Activated CD4-positive, alpha-beta T cell treated with anti-CD3 and anti-CD28 coated beads for 36 hours (primary cell): ENCODE results near the gene MAP1LC3B2. TPM values are rescaled to one million over a fixed set of nuclear protein-coding genes. Genes with fewer than 3 reads are reported as not detected.

Experiments used
- ATAC-seq: fragments of 200-7000 bp; cut with Tn5 transposase; one replicate; pipeline ENCODE4 v1.10.0; 2021; ENCODE audit warnings: mild to moderate bottlenecking, moderate library complexity
- CTCF ChIA-PET: fragments of 350-600 bp; sonication (Branson Sonifier 250); formaldehyde crosslinking; loops from one replicate; lab custom pipeline; 2021; ENCODE audit warnings: antibody characterized with exemption; lab: Charles Lee
- POLR2A ChIA-PET: fragments of 350-600 bp; sonication (Branson Sonifier 250); formaldehyde crosslinking; loops from one replicate; lab custom pipeline; 2021; ENCODE audit warnings: antibody characterized with exemption, inconsistent platforms; lab: Charles Lee
- DNase-seq: peaks from one replicate; pipeline ENCODE4 v3.0.0-alpha.2; 2020
- H3K27ac Mint-ChIP-seq: one replicate; pipeline ENCODE4 v1.8.0; 2021; ENCODE audit warnings: mixed read lengths
- H3K27me3 Mint-ChIP-seq: one replicate; pipeline ENCODE4 v1.8.0; 2021; ENCODE audit warnings: mixed read lengths
- H3K36me3 Mint-ChIP-seq: one replicate; pipeline ENCODE4 v1.8.0; 2021; ENCODE audit warnings: low read depth, mixed read lengths
- H3K4me1 Mint-ChIP-seq: one replicate; pipeline ENCODE4 v1.8.0; 2021; ENCODE audit warnings: mixed read lengths
- H3K4me3 Mint-ChIP-seq: one replicate; pipeline ENCODE4 v1.8.0; 2021; ENCODE audit warnings: mild to moderate bottlenecking, moderate library complexity, mixed read lengths
- H3K9me3 Mint-ChIP-seq: one replicate; pipeline ENCODE4 v1.8.0; 2021; ENCODE audit warnings: low read depth, mixed read lengths
- intact Hi-C, 2 experiments: fragments of 100-400 bp; cut with DNase I in 1 of 2; cut with micrococcal nuclease in 1 of 2; formaldehyde crosslinking; loops; one replicate each; pipeline versions ENCODE4 v1.14.2 to v1.15.1; 2022 to 2024; cut with DNase I, micrococcal nuclease
- total RNA-seq, 2 experiments: library from RNA; stranded (reverse); gene quantifications; one replicate each; pipeline ENCODE4 v1.2.3, GENCODE V29; 2021

MAP1LC3B2 gene
- total RNA-seq, 2 experiments from 2014 or later: 1.8 TPM; not detected in 1

DNA sequence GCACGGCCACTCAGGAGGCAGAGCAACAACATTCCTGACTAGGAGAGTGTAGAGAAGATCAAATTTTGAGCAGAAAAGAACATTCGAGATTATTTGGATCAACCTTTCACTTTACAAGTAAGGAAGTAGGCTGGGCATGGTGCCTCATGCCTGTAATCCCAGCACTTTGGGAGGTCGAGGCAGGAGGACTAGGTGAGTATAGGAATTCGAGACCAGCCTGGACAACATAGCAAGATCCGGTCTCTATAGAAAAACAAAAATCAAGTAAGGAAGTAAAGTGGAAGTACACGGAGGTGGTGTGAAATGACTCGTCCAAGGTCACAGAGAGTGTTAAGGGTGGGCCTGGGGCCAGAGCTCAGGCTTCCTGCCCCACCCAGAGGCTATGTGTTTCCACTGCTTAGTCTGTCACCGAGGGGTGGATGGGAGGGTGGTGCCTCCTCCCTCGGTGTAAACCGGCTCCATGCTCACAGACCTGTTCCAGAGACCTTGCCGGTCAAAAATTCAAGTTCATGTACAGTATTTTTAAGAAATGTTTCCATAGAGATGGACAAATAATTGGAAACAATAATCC lies 51.9 kb downstream of the MAP1LC3B2 start:
- no peaks in the 10 kb centered on the region for H3K36me3 Mint-ChIP-seq
- ChIA-PET POLR2A (no interaction called here), CTCF (no interaction called here)
- no peaks in the 10 kb centered on the region for H3K27me3 Mint-ChIP-seq
- H3K4me3 Mint-ChIP-seq: no peak overlapping the region
- H3K9me3 Mint-ChIP-seq: no peaks in the 10 kb centered on the region
- H3K27ac Mint-ChIP-seq: no peak overlapping the region
- H3K4me1 Mint-ChIP-seq: no peaks in the 10 kb centered on the region
- intact Hi-C loops: no loop called here
- DNase-seq (no peak), ATAC-seq (no peak)

DNA sequence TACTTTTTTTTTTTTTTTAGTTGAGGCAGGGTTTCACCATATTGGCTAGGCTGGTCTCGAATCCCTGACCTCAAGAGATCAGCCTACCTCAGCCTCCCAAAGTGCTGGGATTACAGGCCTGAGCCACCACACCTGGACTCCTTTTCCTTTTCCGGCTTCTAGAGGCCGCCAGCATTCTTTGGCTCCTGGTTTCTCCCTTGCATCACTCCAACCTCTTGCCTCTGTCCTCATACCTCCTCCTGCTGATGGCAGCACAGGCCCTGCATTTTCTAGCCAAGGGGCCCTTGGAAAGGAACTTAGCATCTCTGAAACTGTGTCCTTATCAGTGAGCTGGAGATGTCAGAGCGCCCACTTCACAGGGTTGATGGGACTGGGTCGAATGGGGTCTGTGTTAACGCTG lies 53.3 kb downstream of the MAP1LC3B2 start:
- CTCF ChIA-PET: no interaction called here

DNA sequence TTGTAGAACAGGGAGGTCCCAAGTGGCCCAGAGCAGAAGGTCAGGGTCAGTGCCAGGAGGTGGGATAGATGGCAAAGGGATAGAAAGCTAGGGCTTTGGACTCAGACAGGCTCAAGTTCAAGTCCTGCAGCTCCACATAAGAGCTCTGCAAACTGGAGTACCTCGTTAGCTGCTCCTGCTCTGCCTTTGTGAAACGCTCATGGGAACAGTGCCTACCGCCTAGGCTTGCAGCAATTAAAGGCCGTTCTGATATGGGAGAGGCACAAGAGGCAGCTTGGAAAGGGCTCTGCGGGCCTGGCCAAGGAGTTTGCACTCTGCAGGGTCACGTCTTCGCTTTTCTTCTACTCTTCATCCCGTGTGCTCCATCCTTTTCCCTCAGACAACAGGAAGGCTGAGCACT lies 54.1 kb downstream of the MAP1LC3B2 start:
- Mint-ChIP-seq H3K36me3 (no peaks in the 10 kb centered on the region), H3K4me1 (no peaks in the 10 kb centered on the region), H3K4me3 (no peak overlapping the region), H3K27me3 (no peaks in the 10 kb centered on the region), H3K9me3 (no peaks in the 10 kb centered on the region), H3K27ac (no peak overlapping the region)
- ChIA-PET POLR2A (no interaction called here), CTCF (interaction anchor here (1.3 kb wide), 1 partner anchor 11 kb away, joined by 3 read pairs; no protein-coding TSS in a partner anchor)
- no peak for DNase-seq
- ATAC-seq: no peak
- intact Hi-C loops: no loop called here

More for the DNA sequence above, 53.3 kb downstream of the MAP1LC3B2 start:
- no peaks in the 10 kb centered on the region for H3K27me3 Mint-ChIP-seq
- ATAC-seq: no peak
- no peaks in the 10 kb centered on the region for H3K36me3 Mint-ChIP-seq
- no peak overlapping the region for H3K4me3 Mint-ChIP-seq
- no peak overlapping the region for H3K27ac Mint-ChIP-seq
- intact Hi-C loops: no loop called here
- H3K4me1 Mint-ChIP-seq: no peaks in the 10 kb centered on the region
- DNase-seq: no peak
- no peaks in the 10 kb centered on the region for H3K9me3 Mint-ChIP-seq
- POLR2A ChIA-PET: no interaction called here

DNA sequence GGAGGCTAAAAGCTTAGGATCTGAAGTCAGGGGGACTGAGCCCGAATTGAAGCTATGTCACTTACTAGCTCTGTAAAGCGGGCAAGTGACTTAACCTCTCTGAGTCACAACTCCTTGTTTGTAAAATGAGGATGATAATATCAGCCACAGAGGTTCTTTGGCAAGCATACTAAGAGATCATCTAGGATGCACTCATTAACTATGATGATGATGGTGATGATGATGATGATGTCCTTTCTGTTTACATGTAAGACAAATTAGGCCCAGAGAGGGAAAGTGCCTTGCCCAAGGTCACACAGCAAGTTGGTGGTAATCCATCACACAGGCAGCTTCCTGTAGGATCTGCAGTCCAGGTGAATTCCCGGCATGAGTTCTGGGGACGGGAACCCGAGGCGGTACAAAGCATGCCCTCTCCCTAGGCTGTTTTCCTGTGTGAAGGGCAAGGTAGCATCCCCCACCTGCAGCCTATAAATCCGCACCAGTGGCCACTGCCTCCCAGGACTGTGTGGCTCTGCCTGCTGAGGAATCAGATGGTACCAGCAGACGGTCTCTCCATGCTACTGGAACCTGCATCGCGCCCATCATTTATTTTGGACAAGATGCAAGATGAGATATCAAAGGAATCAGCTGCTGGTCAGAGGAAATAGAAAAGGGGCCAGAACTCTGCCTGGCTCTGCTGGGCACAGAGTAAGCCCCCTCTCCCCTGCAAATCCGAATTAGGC lies 55.2 kb downstream of the MAP1LC3B2 start:
- Mint-ChIP-seq H3K4me3 (no peak overlapping the region), H3K27ac (no peak overlapping the region), H3K4me1 (no peaks in the 10 kb centered on the region), H3K9me3 (no peaks in the 10 kb centered on the region), H3K27me3 (no peaks in the 10 kb centered on the region), H3K36me3 (no peaks in the 10 kb centered on the region)
- ChIA-PET POLR2A (no interaction called here), CTCF (interaction anchor here (0.9 to 1.3 kb wide), 2 partner anchors 12 to 645 kb away, joined by 3 read pairs; no protein-coding TSS in a partner anchor)
- intact Hi-C loops: no loop called here
- ATAC-seq: no peak
- no peak for DNase-seq

DNA sequence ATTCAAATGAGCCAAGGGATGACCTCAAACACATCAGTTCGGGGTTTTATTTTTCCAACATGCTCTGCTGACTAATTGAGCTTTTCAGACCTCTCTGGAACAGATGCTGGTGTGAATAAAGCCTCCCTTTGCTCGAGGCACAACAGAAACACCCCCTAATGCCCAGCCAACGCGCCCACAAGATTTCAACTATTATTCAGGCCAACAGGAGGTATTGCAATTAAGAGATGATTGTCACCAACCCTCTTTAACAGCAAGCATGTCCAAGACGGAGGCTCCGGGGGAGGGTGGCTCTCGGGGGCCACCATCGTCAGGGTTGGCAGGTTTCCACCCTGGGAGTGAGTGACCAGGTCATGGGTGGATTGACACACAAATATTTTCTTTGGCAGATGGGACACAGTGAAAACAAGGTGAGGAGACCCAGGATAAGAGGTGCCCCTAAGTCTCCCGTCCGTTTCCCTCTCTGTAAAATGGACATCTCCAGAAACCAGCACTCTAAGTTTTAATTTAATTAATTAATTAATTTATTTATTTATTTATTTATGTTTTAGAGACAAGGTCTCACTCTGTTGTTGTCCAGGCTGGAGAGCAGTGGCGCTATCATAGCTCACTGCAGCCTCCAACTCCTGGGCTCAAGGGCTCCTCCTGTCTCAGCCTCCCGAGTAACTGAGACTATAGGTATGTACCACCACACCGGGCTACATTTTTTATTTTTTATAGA lies 56.1 kb downstream of the MAP1LC3B2 start:
- no peaks in the 10 kb centered on the region for H3K9me3 Mint-ChIP-seq
- no peaks in the 10 kb centered on the region for H3K27me3 Mint-ChIP-seq
- CTCF ChIA-PET: no interaction called here
- no peaks in the 10 kb centered on the region for H3K36me3 Mint-ChIP-seq
- ATAC-seq: no peak
- H3K4me3 Mint-ChIP-seq: no peak overlapping the region
- DNase-seq: no peak
- no peak overlapping the region for H3K27ac Mint-ChIP-seq
- intact Hi-C loops: no loop called here
- no peaks in the 10 kb centered on the region for H3K4me1 Mint-ChIP-seq
- POLR2A ChIA-PET: no interaction called here

DNA sequence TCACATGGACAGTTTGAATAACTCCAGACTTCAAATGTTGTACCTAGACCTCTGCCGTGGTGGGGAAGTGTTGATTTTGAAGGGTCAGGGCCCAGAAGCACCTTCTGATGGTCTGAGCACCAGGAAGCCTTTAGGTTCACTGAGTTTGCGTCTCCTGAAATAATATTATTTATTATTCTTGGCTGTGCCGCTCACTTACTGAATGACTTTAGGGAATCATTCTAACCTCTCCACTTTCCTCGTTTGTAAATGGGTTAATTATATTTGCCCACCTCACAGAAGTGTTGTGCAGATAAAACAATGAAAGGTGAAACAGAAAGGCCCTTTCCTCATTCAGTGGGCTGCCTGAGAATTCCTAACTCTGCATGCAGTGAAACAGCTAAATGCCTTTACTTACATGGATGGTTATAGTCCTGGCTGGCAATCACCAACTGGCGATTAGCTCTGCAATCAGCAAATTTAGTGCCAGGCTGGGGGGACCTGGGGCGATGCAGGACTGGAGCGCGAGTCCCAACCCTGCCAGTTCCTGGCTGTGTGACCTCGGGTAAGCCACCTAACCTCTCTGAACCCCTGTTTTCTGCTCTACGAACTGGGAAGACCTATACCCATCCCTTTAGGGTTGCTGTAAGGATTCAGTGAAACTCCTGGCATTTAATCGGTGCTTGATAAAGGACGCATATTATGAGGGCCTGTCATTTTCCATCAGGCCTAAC lies 57.5 kb downstream of the MAP1LC3B2 start:
- intact Hi-C loops: no loop called here
- no peak for DNase-seq
- Mint-ChIP-seq H3K4me1 (no peaks in the 10 kb centered on the region), H3K36me3 (no peaks in the 10 kb centered on the region), H3K9me3 (no peaks in the 10 kb centered on the region), H3K27ac (no peak overlapping the region), H3K4me3 (no peak overlapping the region), H3K27me3 (no peaks in the 10 kb centered on the region)
- ChIA-PET CTCF (no interaction called here), POLR2A (no interaction called here)
- no peak for ATAC-seq

DNA sequence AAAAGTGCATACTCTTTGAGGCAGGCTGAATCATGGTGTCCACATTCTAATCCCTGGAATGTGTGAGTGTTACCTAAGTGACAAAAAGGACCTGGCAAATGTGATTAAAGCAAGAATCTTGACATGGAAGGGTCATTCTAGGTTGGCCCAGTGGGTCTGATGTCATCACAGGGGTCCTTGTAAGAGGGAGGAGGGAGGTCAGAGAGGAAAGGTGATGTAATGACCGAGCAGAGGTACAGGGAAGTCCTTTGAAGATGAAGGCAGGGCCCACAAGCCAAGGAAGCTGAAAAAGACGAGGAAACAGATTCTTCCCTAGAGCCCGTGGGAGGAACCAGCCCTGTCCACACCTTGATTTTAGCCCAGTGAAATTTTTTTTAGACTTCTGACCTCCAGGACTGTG lies 60.1 kb downstream of the MAP1LC3B2 start:
- DNase-seq (no peak), ATAC-seq (no peak)
- intact Hi-C loops: no loop called here
- POLR2A ChIA-PET: no interaction called here
- no peak overlapping the region for H3K27ac Mint-ChIP-seq
- H3K9me3 Mint-ChIP-seq: peaks cover 14% of the 10 kb centered on the region
- H3K27me3 Mint-ChIP-seq: no peaks in the 10 kb centered on the region
- H3K4me3 Mint-ChIP-seq: no peak overlapping the region
- no peaks in the 10 kb centered on the region for H3K36me3 Mint-ChIP-seq
- CTCF ChIA-PET: no interaction called here
- no peaks in the 10 kb centered on the region for H3K4me1 Mint-ChIP-seq

DNA sequence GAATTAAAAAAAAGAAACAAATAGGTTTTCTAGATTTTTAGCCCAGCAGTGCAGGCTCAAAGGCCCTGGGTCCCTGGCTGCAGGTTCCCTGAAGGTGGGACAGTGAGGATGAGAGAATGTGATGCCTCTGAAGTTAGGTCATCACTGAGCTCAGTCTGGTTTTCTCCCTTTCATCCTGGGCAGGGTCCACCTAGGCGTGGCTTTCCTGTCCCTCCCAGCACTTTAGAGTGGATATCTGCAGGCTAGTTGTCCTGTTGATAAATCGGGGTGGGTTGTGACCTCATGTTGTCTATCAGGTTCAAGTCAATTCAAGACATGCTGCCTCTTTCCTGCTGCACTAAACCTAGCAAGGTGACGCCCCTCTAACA lies 60.9 kb downstream of the MAP1LC3B2 start:
- intact Hi-C loops: no loop called here
- CTCF ChIA-PET: no interaction called here
- no peak overlapping the region for H3K27ac Mint-ChIP-seq
- H3K27me3 Mint-ChIP-seq: no peaks in the 10 kb centered on the region
- no peak for ATAC-seq
- H3K9me3 Mint-ChIP-seq: peaks cover 14% of the 10 kb centered on the region
- POLR2A ChIA-PET: no interaction called here
- DNase-seq: no peak
- H3K36me3 Mint-ChIP-seq: no peaks in the 10 kb centered on the region
- H3K4me1 Mint-ChIP-seq: no peaks in the 10 kb centered on the region
- H3K4me3 Mint-ChIP-seq: no peak overlapping the region

DNA sequence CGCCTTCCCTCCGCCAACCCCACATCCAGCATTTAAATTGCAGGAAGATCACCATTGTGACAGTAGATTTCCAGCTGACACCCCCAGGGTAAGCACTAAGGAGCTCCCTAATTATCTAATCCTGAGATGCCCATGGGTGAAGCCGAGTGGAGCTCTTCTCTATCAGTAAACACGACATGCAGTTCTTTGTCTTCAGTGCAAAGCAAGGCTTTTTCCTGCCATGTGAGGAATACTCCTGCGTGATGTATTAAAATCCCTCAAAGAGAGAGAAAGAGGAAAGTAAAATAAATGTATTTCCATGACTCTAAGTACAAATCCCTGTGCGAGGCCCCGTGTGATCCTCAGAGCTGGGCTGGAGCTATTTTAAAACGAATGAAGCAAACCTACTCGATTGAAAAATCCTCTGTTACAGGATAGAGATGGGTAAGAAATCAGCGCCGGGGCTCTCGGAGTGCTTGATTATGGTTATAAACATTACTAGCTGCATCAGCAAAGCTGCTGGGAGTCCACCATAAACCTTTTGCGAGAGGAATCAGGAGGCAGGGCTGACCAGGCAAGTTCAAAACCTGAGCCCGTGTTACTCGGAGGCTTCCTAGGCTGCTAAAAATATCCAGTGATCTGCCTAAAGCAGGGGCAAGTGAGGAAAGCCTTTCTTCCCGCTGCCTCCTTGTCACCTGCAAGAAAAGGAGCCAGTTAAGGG lies 61.5 kb downstream of the MAP1LC3B2 start:
- Mint-ChIP-seq H3K4me3 (no peak overlapping the region), H3K4me1 (no peaks in the 10 kb centered on the region), H3K36me3 (no peaks in the 10 kb centered on the region), H3K9me3 (peaks cover 14% of the 10 kb centered on the region), H3K27me3 (no peaks in the 10 kb centered on the region), H3K27ac (no peak overlapping the region)
- ChIA-PET POLR2A (no interaction called here), CTCF (interaction anchor here (0.6 kb wide), 1 partner anchor 1801 kb away, joined by 3 read pairs; no protein-coding TSS in a partner anchor)
- intact Hi-C loops: no loop called here
- DNase-seq (no peak), ATAC-seq (no peak)

DNA sequence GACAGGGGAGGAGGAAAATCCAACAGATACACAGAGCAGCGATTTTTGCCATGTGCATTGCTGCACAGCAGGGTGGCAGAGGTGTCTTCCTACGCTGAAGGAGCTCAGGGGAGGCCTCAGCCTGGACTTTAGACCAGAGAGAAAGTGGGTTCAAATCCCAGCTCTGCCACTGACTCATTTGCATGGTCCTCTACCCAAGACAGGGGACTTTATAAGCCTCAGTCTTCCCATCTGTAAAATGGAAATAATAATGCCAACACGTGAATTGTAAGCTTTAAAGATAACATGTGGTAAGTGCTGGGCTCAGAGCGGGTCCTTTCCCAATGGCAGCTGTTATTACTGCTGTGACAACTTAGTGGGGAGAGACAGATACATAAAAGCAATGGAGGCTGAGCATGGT lies 62.0 kb downstream of the MAP1LC3B2 start:
- ChIA-PET POLR2A (no interaction called here), CTCF (no interaction called here)
- DNase-seq (no peak), ATAC-seq (no peak)
- Mint-ChIP-seq H3K4me1 (no peaks in the 10 kb centered on the region), H3K27ac (no peak overlapping the region), H3K36me3 (no peaks in the 10 kb centered on the region), H3K9me3 (peaks cover 14% of the 10 kb centered on the region), H3K4me3 (no peak overlapping the region), H3K27me3 (no peaks in the 10 kb centered on the region)
- intact Hi-C loops: no loop called here

DNA sequence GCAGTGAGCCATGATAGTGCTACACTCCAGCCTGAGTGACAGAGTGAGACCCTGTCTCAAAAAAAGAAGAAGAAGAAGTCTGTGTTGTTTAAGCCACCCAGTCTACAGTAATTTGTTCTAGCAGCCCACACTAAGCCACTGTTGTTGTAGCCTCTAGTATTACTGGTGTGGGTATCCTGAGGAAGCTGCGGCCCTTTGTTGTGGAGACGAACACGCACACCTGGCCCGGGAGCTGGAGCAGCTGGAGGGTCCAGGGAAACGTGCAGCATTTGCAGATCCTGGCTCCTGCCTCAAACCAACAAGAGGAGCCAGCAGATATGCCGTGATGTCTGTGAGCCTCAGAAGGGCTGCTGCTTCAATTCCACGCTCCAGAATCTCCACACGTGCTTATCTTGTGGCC lies 65.3 kb downstream of the MAP1LC3B2 start:
- CTCF ChIA-PET: interaction anchor here (0.6 to 1.3 kb wide), 3 partner anchors 10 to 314 kb away, joined by 3 to 4 read pairs (median 3); no protein-coding TSS in a partner anchor
- no peak overlapping the region for H3K4me3 Mint-ChIP-seq
- H3K27me3 Mint-ChIP-seq: peaks cover 4% of the 10 kb centered on the region
- H3K9me3 Mint-ChIP-seq: peaks cover 14% of the 10 kb centered on the region
- intact Hi-C loops: no loop called here
- H3K27ac Mint-ChIP-seq: no peak overlapping the region
- POLR2A ChIA-PET: no interaction called here
- no peak for ATAC-seq
- no peaks in the 10 kb centered on the region for H3K36me3 Mint-ChIP-seq
- DNase-seq: no peak
- no peaks in the 10 kb centered on the region for H3K4me1 Mint-ChIP-seq
